Tibial nerve (tissue), 3 donors: Measurements from ENCODE around the gene CRACR2A.

Experiments used
- CTCF ChIP-seq, 5 experiments: fragments of 200-600 bp in 3 of 5; fragments of 450-650 bp in 2 of 5; sonication (generic) in 3 of 5; IDR thresholded peaks; one replicate each; pipeline ENCODE4 v1.5.1; 2016 to 2019; ENCODE audit warnings: antibody characterized with exemption in 5 of 5, mild to moderate bottlenecking in 3 of 5, moderate library complexity in 2 of 5
- POLR2A ChIP-seq, 2 donors: fragments of 450-650 bp; IDR thresholded peaks; one replicate each; pipeline ENCODE4 v1.6.1; 2017; ENCODE audit warnings: antibody characterized with exemption in 2 of 2, mild to moderate bottlenecking in 2 of 2, moderate library complexity in 2 of 2

DNA sequence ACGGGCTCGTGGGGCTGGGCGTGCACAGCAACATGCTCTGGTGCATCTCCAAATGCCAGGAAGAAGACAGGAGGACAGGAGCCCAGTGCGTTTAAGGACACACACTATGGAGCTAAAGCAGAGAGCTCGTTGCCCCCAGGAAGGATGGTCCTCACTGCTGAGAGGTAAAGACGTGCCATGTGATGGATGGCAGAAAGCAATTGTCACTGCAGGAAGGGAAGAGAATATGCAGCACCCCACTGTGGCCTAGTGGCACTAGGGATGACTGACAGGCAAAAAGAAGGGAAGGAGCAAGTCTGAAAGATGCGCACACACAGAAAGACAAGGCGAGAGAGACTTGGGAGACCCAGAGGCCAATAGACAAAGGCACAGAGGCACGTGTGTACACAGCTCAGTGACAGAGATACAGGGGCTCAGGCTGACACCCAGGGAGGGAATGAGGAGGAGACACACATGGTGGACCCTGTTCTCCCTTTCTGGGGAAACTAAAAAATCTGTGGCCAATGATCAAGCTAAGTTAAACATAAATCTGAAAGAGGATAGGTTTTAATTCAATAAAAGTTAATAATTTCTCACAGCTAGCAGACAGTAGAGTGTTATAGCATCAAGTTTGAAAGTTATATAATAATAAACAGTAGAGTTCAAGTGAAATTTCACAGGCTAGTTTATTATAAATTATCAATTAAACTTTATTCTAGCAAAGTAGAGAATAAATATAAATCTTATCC lies 78.8 kb downstream of the CRACR2A start:
- TF ChIP-seq CTCF (IDR thresholded peaks at IDR 0.05) (no peak), POLR2A (IDR thresholded peaks at IDR 0.05) (no peak)
